ENCODE results near the gene ATP4A. TPM values are rescaled to one million over a fixed set of nuclear protein-coding genes. Genes with fewer than 3 reads are reported as not detected.

The ATP4A gene
- total and polyA plus RNA-seq, 9 of the 15 experiments (the other 6 are each of a cell fraction or from before 2014, with no cell fraction given), result 0.15 TPM; not detected in 8

- no peak for DNase-seq (ENCODE audit: extremely low read depth in 1 of 4, low spot score in 3 of 4)
- CTCF ChIA-PET (ENCODE audit: low intra/inter-chr PET ratio), result no interaction called here
- no peak for ATAC-seq
- no peak overlapping the region for H2AFZ ChIP-seq (ENCODE audit: low read depth, low read length)
- intact Hi-C loops (cut with micrococcal nuclease), result loop anchor here (5.0 kb wide), 3 partner anchors 34 to 374 kb away; partner anchors contain the start of gene ETV2
- WGBS (ENCODE audit: insufficient coverage, low coverage, missing lambda C conversion rate), result 62% methylated on average over 45 of the region's 53 CpGs
- H3K4me2 ChIP-seq (ENCODE audit: insufficient read depth, low read length), result peak overlapping the region; percentile 91
- peaks cover 3% of the 10 kb centered on the region for H3K9me1 ChIP-seq (ENCODE audit: control insufficient read depth, insufficient read depth, low read length)
- BruUV-seq (replicated peaks), result no TSS peak
- peak overlapping the region; percentile 55 for H3K4me3 ChIP-seq
- H3K9me3 ChIP-seq (replicated peaks; ENCODE audit: control insufficient read depth, insufficient read depth, low read depth, low read length), result no peaks in the 10 kb centered on the region
- H3K4me1 ChIP-seq (replicated peaks in 1 of 2; ENCODE audit: control insufficient read depth in 2 of 2, insufficient read depth in 2 of 2, low read length in 2 of 2), result peaks cover 4 to 43% of the 10 kb centered on the region in 2 experiments; a peak in 3 of 5 replicates
- POLR2A ChIA-PET, result interaction anchor here (0.5 to 1.0 kb wide), 4 partner anchors 8 to 216 kb away, joined by 3 read pairs; no protein-coding TSS in a partner anchor
- H3K27ac ChIP-seq (ENCODE audit: extremely low read depth, low read depth, low read length), result no peak overlapping the region
- H3K27me3 ChIP-seq (ENCODE audit: control insufficient read depth in 2 of 2, insufficient read depth in 2 of 2, low read length in 2 of 2), result peaks cover 28 to 50% of the 10 kb centered on the region in 2 experiments; a peak in 4 of 5 replicates
- H3K36me3 ChIP-seq (ENCODE audit: control insufficient read depth, insufficient read depth, low read length), result no peaks in the 10 kb centered on the region
- no peaks in the 10 kb centered on the region for H3K79me2 ChIP-seq (ENCODE audit: control insufficient read depth, insufficient read depth, low read length)
- FAIRE-seq, result no peak
- in situ Hi-C loops (cut with MboI), result no loop called here
- H3K9ac ChIP-seq (ENCODE audit: insufficient read depth in 1 of 2, low read depth in 2 of 2, low read length in 2 of 2), result peak overlapping the region in 1 of 2 experiments; percentile 13; a peak in 1 of 4 replicates
- TF ChIP-seq NRF1 (conservative IDR thresholded peaks at IDR 0.05 in 1 of 2, IDR thresholded peaks at IDR 0.05 in 1 of 2), result peak; percentile 5 to 31; a peak in 1 of 4 replicates
- no peak for TF ChIP-seq ZNF584 (CRISPR knock-in tag; IDR thresholded peaks at IDR 0.05; ENCODE audit: low read depth)
- TF ChIP-seq DIDO1 (tag; IDR thresholded peaks at IDR 0.05; ENCODE audit: low read depth), result no peak
- TF ChIP-seq ARID3B (CRISPR knock-in tag; IDR thresholded peaks at IDR 0.05; ENCODE audit: borderline replicate concordance), result 0 out of 2 replicates have a peak, but pooled peaks have one; percentile 47
- TF ChIP-seq RBBP5 (IDR thresholded peaks at IDR 0.05; ENCODE audit: borderline replicate concordance, insufficient read depth, low read length, poor library complexity, severe bottlenecking), result no peak
- TF ChIP-seq ZNF655 (CRISPR knock-in tag; IDR thresholded peaks at IDR 0.05), result no peak
- no peak for TF ChIP-seq CREB5 (CRISPR knock-in tag; IDR thresholded peaks at IDR 0.05)
- peaks cover 7% of the 10 kb centered on the region; the same call in 1 of the 2 replicates for H4K20me1 ChIP-seq (replicated peaks; ENCODE audit: control insufficient read depth, insufficient read depth, low read length)
Measured at GRCh38 chr19:35558400-35559280, 4.8 kb downstream of the ATP4A start.

Data from K562 (cell line).